ENCODE results near the gene MPPE1. TPM values are rescaled to one million over a fixed set of nuclear protein-coding genes. Genes with fewer than 3 reads are reported as not detected.
A peak's percentile ranks its signal among the peaks of the same experiment; 100 is the strongest.

Gene MPPE1
- total RNA-seq, 2 donors from 2014 or later = 29.0 to 43.1 TPM

DNA sequence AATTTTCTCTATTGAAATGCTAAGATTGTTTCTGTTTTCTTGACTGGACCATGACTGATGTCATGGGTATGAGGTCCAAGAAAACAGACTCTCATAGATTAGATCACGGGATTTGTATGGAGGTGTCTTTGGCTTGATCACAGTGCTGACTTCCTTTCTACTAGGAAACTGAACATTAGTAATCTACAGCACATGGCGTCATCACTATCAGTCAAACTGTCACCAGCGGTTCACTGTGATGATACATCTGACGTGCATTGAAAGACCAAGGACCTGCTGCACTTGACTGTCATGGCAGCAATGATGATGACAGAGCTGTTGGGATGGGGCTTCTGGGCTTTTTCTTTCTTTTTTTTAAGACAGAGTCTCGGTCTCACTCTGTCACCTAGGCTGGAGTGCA lies 45.0 kb upstream of the MPPE1 start:
- Histone ChIP-seq H3K9me3 (no peaks in the 10 kb centered on the region), H3K4me3 (no peak overlapping the region), H3K27me3 (no peaks in the 10 kb centered on the region), H3K27ac (no peak overlapping the region), H3K36me3 (replicated peaks in 1 of 2; ENCODE audit: insufficient read depth in 1 of 2, low read depth in 2 of 2) (no peaks in the 10 kb centered on the region), H3K4me1 (peaks cover 44% of the 10 kb centered on the region)
- ATAC-seq (no peak), DNase-seq (no peak)
- intact Hi-C loops (cut with DNase I) = no loop called here
- TF ChIP-seq POLR2A (IDR thresholded peaks at IDR 0.05) = no peak
- TF ChIP-seq, protein P1, sequence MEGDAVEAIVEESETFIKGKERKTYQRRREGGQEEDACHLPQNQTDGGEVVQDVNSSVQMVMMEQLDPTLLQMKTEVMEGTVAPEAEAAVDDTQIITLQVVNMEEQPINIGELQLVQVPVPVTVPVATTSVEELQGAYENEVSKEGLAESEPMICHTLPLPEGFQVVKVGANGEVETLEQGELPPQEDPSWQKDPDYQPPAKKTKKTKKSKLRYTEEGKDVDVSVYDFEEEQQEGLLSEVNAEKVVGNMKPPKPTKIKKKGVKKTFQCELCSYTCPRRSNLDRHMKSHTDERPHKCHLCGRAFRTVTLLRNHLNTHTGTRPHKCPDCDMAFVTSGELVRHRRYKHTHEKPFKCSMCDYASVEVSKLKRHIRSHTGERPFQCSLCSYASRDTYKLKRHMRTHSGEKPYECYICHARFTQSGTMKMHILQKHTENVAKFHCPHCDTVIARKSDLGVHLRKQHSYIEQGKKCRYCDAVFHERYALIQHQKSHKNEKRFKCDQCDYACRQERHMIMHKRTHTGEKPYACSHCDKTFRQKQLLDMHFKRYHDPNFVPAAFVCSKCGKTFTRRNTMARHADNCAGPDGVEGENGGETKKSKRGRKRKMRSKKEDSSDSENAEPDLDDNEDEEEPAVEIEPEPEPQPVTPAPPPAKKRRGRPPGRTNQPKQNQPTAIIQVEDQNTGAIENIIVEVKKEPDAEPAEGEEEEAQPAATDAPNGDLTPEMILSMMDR (IDR thresholded peaks at IDR 0.05) = no peak
- WGBS, 2 donors = 83 to 88% methylated on average over 5 of the region's 5 CpGs

DNA sequence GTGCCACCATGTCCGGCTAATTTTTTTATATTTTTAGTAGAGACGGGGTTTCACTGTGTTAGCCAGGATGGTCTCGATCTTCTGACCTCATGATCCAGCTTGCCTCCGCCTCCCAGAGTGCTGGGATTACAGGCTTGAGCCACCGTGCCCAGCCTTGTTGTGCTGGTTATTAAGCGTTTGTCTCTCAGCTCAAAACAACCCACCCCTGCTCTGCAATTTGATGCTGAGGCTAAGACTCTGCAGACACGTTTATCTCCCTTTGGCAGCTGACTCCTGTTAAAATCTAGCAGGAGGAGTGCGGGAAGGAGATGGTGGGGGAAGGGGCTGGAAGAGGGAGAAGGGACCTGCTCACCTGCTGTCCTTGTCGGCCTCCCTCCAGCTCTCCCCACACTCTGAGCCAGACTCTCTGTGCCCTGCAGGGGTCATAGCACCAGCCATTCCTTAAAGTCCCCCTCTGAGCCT lies 43.3 kb upstream of the MPPE1 start:
- no peaks in the 10 kb centered on the region for H3K36me3 ChIP-seq (replicated peaks in 1 of 2; ENCODE audit: insufficient read depth in 1 of 2, low read depth in 2 of 2)
- no peaks in the 10 kb centered on the region for H3K9me3 ChIP-seq
- H3K27ac ChIP-seq = peak overlapping the region; percentile 32 to 99 (median 98)
- no peak for ATAC-seq
- no peak for TF ChIP-seq POLR2A (IDR thresholded peaks at IDR 0.05)
- TF ChIP-seq, protein P1 (IDR thresholded peaks at IDR 0.05) = no peak
- H3K4me1 ChIP-seq = peaks cover 57% of the 10 kb centered on the region
- WGBS, 2 donors = 55 to 81% methylated on average over 8 to 9 of the region's 9 CpGs
- intact Hi-C loops (cut with DNase I) = no loop called here
- DNase-seq = peak in 1 of 4 donors; percentile 27
- no peak overlapping the region for H3K4me3 ChIP-seq
- no peaks in the 10 kb centered on the region for H3K27me3 ChIP-seq

DNA sequence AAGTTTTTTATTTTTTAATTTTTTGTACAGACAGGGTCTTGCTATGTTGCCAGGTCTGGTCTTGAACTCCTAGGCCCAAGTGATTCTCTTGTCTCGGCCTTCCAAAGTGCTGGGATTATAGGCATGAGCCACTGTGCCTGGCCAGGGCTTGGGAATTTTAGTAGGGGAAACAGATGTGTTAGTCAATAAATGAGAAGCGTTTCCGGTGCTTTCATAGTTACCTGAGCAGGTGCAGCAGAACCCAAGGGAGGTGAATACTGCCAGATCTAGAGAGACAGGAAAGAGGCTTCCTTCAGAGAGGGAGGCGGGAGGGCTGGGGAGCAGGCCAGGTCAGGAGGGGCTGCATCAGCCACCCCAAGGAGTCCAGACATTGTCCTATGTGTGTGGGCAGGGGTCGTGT lies 42.7 kb upstream of the MPPE1 start:
- no peak overlapping the region for H3K4me3 ChIP-seq
- H3K9me3 ChIP-seq = no peaks in the 10 kb centered on the region
- intact Hi-C loops (cut with DNase I) = no loop called here
- H3K4me1 ChIP-seq = peaks cover 62% of the 10 kb centered on the region
- DNase-seq (peak; percentile 66 to 84 (median 80)), ATAC-seq (peak; percentile 45)
- WGBS, 2 donors = 25 to 46% methylated on average over 5 of the region's 5 CpGs
- no peaks in the 10 kb centered on the region for H3K27me3 ChIP-seq
- H3K27ac ChIP-seq = peak overlapping the region; percentile 32 to 99 (median 98)
- H3K36me3 ChIP-seq (replicated peaks in 1 of 2; ENCODE audit: insufficient read depth in 1 of 2, low read depth in 2 of 2) = no peaks in the 10 kb centered on the region
- TF ChIP-seq POLR2A (IDR thresholded peaks at IDR 0.05) = peak in 2 of 3 donors; percentile 28 to 43
- TF ChIP-seq, protein P1 (IDR thresholded peaks at IDR 0.05) = no peak

DNA sequence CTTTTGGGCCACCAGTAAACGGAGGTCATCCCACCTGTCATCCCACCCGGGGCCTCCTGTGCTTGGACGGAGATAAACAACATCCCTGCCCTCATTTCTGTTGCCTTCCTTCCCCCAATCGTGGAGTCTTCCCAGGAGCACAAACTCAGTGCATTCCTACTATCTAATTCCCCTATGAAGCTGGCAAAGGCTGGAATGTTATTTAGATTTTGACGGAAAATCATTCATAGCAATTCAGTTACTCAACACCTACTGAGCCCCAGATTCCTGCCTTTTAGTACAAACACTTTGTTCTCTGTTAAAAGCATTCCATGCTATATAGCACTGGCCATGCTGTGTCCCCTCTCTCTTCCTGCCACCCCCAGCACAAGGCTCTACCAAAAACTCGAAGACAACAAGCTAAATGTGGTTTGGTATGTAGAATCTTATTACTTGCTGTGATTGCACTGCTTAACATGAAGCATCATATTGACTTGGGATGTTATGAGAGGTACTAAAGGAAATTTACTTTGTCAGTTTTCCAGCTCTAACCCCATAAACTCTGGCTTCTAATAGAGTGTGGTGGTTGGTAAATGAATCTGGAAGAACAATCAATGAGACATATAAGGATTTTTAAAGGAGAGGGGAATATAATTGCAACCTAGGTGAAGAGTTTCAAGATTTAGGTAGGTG lies 40.9 kb upstream of the MPPE1 start:
- no peaks in the 10 kb centered on the region for H3K9me3 ChIP-seq
- no peaks in the 10 kb centered on the region for H3K27me3 ChIP-seq
- 40 to 46% methylated on average over 6 of the region's 6 CpGs for WGBS, 2 donors
- DNase-seq (no peak), ATAC-seq (no peak)
- peaks cover 64% of the 10 kb centered on the region for H3K4me1 ChIP-seq
- H3K4me3 ChIP-seq = no peak overlapping the region
- peak overlapping the region; percentile 41 to 99 (median 98) for H3K27ac ChIP-seq
- no peaks in the 10 kb centered on the region for H3K36me3 ChIP-seq (replicated peaks in 1 of 2; ENCODE audit: insufficient read depth in 1 of 2, low read depth in 2 of 2)
- intact Hi-C loops (cut with DNase I) = no loop called here
- TF ChIP-seq POLR2A (IDR thresholded peaks at IDR 0.05) = no peak
- TF ChIP-seq, protein P1 (IDR thresholded peaks at IDR 0.05) = no peak

Measured in body of pancreas (tissue), 4 donors.